Measurements from ENCODE around the gene FAM174B.
A peak's percentile ranks its signal among the peaks of the same experiment; 100 is the strongest.

Gene FAM174B

DNA sequence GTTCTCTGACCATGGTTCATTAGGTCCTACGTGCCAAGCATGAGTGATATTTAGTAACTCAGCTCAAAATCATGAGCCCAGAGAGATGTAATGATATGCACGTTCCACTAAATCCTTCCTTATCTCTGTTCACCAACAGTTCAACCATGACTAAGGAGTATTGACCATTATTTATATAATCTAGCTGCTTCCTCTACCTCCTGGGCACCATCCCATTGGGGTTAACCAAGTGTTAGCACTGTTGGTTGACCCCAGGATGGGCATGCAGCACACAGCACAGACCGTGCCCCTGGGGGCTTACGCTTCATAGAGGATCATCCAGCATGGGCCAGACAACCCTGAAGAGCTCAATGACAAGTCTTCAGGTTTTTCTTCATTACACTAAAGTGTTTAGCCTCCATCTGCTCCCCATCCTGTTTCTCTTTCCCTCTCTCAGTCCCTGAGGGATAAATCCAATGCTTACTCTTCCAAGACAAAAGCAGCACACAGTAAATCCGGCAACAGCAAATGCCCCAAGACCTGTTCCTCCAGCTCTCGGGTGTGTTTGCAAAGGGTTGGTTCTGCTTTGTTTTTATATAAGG, 10.4 kb downstream of the FAM174B start:
- POLR2A ChIA-PET, result interaction anchor here (0.7 kb wide), 1 partner anchor 99 kb away, joined by 5 read pairs; no protein-coding TSS in a partner anchor
- H3K27me3 ChIP-seq (replicated peaks in 2 of 5; ENCODE audit: control insufficient read depth in 4 of 5, insufficient read depth in 5 of 5, low read length in 4 of 5), result no peaks in the 10 kb centered on the region
- peak in 2 of 3 donors; percentile 58 to 72 for DNase-seq
- H3K4me1 ChIP-seq (ENCODE audit: control extremely low read depth in 1 of 4, control insufficient read depth in 4 of 4, insufficient read depth in 4 of 4, low read length in 3 of 4), result peaks cover 0 to 26% (median 10%) of the 10 kb centered on the region in 4 experiments
- H3K27ac ChIP-seq (ENCODE audit: insufficient read depth in 1 of 2, low read depth in 1 of 2, low read length in 2 of 2, poor library complexity in 1 of 2, severe bottlenecking in 2 of 2), result no peak overlapping the region
- 22% methylated on average over 5 of the region's 6 CpGs for WGBS (ENCODE audit: insufficient coverage)
- peaks cover 0 to 4% (median 0%) of the 10 kb centered on the region in 5 experiments for H3K9me3 ChIP-seq (ENCODE audit: control extremely low read depth in 1 of 5, control insufficient read depth in 4 of 5, insufficient read depth in 2 of 5, low read depth in 1 of 5, low read length in 4 of 5)
- CTCF ChIA-PET, result interaction anchor here (1.1 to 1.7 kb wide), 3 partner anchors 8 to 70 kb away, joined by 3 to 4 read pairs (median 3); no protein-coding TSS in a partner anchor
- H3K36me3 ChIP-seq (ENCODE audit: control insufficient read depth in 4 of 4, insufficient read depth in 4 of 4, low read length in 3 of 4), result no peaks in the 10 kb centered on the region
- H3K4me3 ChIP-seq (ENCODE audit: control insufficient read depth in 1 of 7, extremely low read depth in 1 of 7, insufficient read depth in 4 of 7, low read depth in 2 of 7, low read length in 6 of 7), result peak overlapping the region in 2 of 7 experiments; percentile 8 to 24

DNA sequence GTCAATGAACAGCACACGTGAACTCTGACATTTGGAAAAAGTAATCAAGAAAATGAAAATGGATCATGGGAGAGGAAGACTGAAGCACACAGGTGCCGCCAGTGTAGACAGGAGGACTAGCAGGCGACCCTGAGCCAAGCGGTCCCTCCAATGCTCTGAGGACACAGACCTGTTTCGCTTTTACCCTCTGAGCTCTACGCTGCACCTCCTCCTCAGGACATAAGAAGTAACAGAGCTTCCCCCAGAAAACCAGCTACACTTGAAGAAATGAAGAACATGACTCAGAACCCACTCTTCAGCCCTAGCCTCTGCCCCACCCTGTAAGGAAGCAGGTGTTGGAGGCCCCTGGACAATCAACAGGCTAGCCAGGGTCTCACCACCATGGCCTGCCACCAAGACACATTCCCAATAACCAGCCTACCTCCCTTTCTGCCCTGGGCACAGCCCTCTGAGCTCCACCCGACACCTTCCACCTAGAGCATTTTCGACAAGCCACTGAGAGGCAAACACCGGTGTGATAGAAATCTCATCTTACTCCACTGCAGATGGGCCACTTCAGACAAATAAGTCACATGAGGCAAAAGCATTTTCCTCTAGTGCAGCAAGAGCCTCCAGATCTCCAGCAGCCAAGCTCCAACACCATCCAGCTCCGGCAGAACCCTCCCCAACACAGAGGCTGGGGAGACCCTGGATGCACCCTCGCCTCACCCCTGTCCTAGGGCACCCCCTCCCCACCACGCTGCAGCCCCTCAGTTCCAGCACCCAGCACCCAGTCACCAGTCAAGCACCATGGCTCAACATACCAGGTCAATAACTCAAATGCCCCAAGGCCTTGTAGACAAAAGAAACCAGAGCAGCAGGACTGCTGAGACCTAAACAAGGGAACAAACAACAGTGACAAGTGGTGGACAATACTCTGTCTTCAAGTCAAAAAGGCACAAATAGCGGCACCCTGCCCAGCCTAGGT, 11.4 kb downstream of the FAM174B start:
- Histone ChIP-seq H3K4me1 (ENCODE audit: control extremely low read depth in 1 of 4, control insufficient read depth in 4 of 4, insufficient read depth in 4 of 4, low read length in 3 of 4) (peaks cover 0 to 26% (median 10%) of the 10 kb centered on the region in 4 experiments), H3K9me3 (ENCODE audit: control extremely low read depth in 1 of 5, control insufficient read depth in 4 of 5, insufficient read depth in 2 of 5, low read depth in 1 of 5, low read length in 4 of 5) (peaks cover 0 to 4% (median 0%) of the 10 kb centered on the region in 5 experiments), H3K27ac (ENCODE audit: insufficient read depth in 1 of 2, low read depth in 1 of 2, low read length in 2 of 2, poor library complexity in 1 of 2, severe bottlenecking in 2 of 2) (no peak overlapping the region), H3K36me3 (ENCODE audit: control insufficient read depth in 4 of 4, insufficient read depth in 4 of 4, low read length in 3 of 4) (no peaks in the 10 kb centered on the region), H3K4me3 (ENCODE audit: control insufficient read depth in 1 of 7, extremely low read depth in 1 of 7, insufficient read depth in 4 of 7, low read depth in 2 of 7, low read length in 6 of 7) (no peak overlapping the region), H3K27me3 (replicated peaks in 2 of 5; ENCODE audit: control insufficient read depth in 4 of 5, insufficient read depth in 5 of 5, low read length in 4 of 5) (no peaks in the 10 kb centered on the region)
- ChIA-PET CTCF (interaction anchor here (1.1 to 1.7 kb wide), 2 partner anchors 9 to 15 kb away, joined by 3 to 4 read pairs; no protein-coding TSS in a partner anchor), POLR2A (interaction anchor here (0.7 kb wide), 1 partner anchor 98 kb away, joined by 5 read pairs; no protein-coding TSS in a partner anchor)
- peak in 2 of 3 donors; percentile 44 to 65 for DNase-seq
- 80% methylated on average over 11 of the region's 13 CpGs for WGBS (ENCODE audit: insufficient coverage)

DNA sequence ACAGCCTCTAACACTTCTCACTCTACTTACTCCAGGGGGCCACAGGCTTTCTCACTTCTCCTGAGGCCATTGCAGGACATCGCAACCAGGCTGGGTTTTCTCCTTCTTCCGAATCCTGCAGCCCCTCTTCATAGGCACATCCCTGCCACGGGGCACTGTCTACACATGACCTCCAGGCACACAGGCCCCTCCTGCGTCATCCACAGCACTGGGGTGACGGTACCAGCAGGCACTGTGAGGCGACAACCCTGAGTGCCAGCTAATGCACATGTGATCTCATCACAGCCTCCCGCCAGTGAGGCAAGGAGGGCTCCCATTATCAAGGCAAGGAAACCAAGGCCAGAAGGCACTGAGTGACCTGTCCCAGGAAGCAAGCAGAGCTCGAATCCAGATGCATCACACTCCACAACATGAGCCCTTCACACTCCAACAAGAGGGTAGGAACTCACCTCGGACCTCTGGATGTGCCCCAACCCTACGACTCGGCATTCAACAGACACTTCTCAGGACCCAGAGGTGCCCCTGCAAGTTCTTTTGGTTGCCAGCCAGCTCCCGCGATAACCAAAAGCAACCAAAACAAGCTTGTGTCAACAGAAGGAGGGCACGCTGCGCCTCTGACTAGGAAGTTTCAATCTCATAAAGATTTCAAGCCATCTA, 16.7 kb downstream of the FAM174B start:
- no peak for DNase-seq
- CTCF ChIA-PET, result no interaction called here
- H3K9me3 ChIP-seq (ENCODE audit: control extremely low read depth in 1 of 5, control insufficient read depth in 4 of 5, insufficient read depth in 2 of 5, low read depth in 1 of 5, low read length in 4 of 5), result peaks cover 0 to 4% (median 0%) of the 10 kb centered on the region in 5 experiments
- no peak overlapping the region for H3K4me3 ChIP-seq (ENCODE audit: control insufficient read depth in 1 of 7, extremely low read depth in 1 of 7, insufficient read depth in 4 of 7, low read depth in 2 of 7, low read length in 6 of 7)
- H3K27me3 ChIP-seq (replicated peaks in 2 of 5; ENCODE audit: control insufficient read depth in 4 of 5, insufficient read depth in 5 of 5, low read length in 4 of 5), result no peaks in the 10 kb centered on the region
- H3K4me1 ChIP-seq (ENCODE audit: control extremely low read depth in 1 of 4, control insufficient read depth in 4 of 4, insufficient read depth in 4 of 4, low read length in 3 of 4), result peaks cover 0 to 26% (median 6%) of the 10 kb centered on the region in 4 experiments
- H3K27ac ChIP-seq (ENCODE audit: insufficient read depth in 1 of 2, low read depth in 1 of 2, low read length in 2 of 2, poor library complexity in 1 of 2, severe bottlenecking in 2 of 2), result no peak overlapping the region
- no peaks in the 10 kb centered on the region for H3K36me3 ChIP-seq (ENCODE audit: control insufficient read depth in 4 of 4, insufficient read depth in 4 of 4, low read length in 3 of 4)
- WGBS (ENCODE audit: insufficient coverage), result 86% methylated on average over 10 of the region's 15 CpGs
- POLR2A ChIA-PET, result no interaction called here

DNA sequence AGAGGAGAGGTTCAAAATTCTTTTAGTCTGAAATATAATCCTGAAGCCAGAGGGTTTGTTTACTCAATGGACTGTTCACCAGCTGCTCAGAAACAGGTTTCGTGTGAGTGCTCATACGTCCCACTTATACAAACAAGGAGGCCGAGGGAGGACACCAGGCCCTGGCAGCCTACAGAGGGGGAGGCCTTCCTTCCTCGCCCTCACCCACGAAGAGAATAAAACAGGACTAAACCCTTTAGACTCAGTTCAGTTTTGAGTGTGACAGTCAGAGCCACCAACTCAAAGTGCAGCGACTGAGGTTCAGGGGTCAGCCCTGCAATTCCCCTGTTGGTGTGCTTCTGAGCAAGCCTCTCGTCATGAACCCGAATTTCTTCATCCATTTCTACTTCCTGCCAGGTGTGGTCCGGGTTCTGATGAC, 17.3 kb downstream of the FAM174B start:
- no peaks in the 10 kb centered on the region for H3K27me3 ChIP-seq (replicated peaks in 2 of 5; ENCODE audit: control insufficient read depth in 4 of 5, insufficient read depth in 5 of 5, low read length in 4 of 5)
- peaks cover 0 to 4% (median 0%) of the 10 kb centered on the region in 5 experiments for H3K9me3 ChIP-seq (ENCODE audit: control extremely low read depth in 1 of 5, control insufficient read depth in 4 of 5, insufficient read depth in 2 of 5, low read depth in 1 of 5, low read length in 4 of 5)
- POLR2A ChIA-PET, result no interaction called here
- H3K27ac ChIP-seq (ENCODE audit: insufficient read depth in 1 of 2, low read depth in 1 of 2, low read length in 2 of 2, poor library complexity in 1 of 2, severe bottlenecking in 2 of 2), result no peak overlapping the region
- peaks cover 0 to 22% (median 5%) of the 10 kb centered on the region in 4 experiments for H3K4me1 ChIP-seq (ENCODE audit: control extremely low read depth in 1 of 4, control insufficient read depth in 4 of 4, insufficient read depth in 4 of 4, low read length in 3 of 4)
- CTCF ChIA-PET, result interaction anchor here (1.1 kb wide), 1 partner anchor 44 kb away, joined by 3 read pairs; no protein-coding TSS in a partner anchor
- WGBS (ENCODE audit: insufficient coverage), result 74% methylated on average over 9 of the region's 9 CpGs
- H3K36me3 ChIP-seq (ENCODE audit: control insufficient read depth in 4 of 4, insufficient read depth in 4 of 4, low read length in 3 of 4), result no peaks in the 10 kb centered on the region
- H3K4me3 ChIP-seq (ENCODE audit: control insufficient read depth in 1 of 7, extremely low read depth in 1 of 7, insufficient read depth in 4 of 7, low read depth in 2 of 7, low read length in 6 of 7), result no peak overlapping the region
- DNase-seq, result no peak

DNA sequence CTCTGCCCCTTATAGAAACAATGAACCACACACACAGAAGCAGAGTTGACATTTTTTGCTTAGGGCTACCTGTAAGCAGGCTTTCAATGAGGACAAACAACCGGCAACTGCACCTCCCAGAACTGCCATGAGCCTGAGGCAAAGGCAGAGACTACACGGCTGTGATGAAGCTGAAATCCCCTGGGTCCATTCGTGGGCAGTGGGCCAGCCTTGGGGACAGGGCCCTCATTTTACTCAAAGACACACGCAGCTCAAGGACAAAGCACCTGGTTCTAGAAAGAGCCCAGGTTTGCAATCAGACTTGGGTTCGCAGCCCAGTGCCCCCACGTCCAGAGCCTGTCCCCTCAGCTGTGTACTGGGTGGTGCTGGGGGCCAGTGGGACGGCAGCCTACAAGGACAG, 17.9 kb downstream of the FAM174B start:
- peaks cover 0 to 4% (median 0%) of the 10 kb centered on the region in 5 experiments for H3K9me3 ChIP-seq (ENCODE audit: control extremely low read depth in 1 of 5, control insufficient read depth in 4 of 5, insufficient read depth in 2 of 5, low read depth in 1 of 5, low read length in 4 of 5)
- WGBS (ENCODE audit: insufficient coverage), result 97% methylated on average over 6 of the region's 7 CpGs
- no peaks in the 10 kb centered on the region for H3K27me3 ChIP-seq (replicated peaks in 2 of 5; ENCODE audit: control insufficient read depth in 4 of 5, insufficient read depth in 5 of 5, low read length in 4 of 5)
- no peak for DNase-seq
- H3K36me3 ChIP-seq (ENCODE audit: control insufficient read depth in 4 of 4, insufficient read depth in 4 of 4, low read length in 3 of 4), result no peaks in the 10 kb centered on the region
- POLR2A ChIA-PET, result no interaction called here
- no peak overlapping the region for H3K27ac ChIP-seq (ENCODE audit: insufficient read depth in 1 of 2, low read depth in 1 of 2, low read length in 2 of 2, poor library complexity in 1 of 2, severe bottlenecking in 2 of 2)
- peaks cover 0 to 22% (median 5%) of the 10 kb centered on the region in 4 experiments for H3K4me1 ChIP-seq (ENCODE audit: control extremely low read depth in 1 of 4, control insufficient read depth in 4 of 4, insufficient read depth in 4 of 4, low read length in 3 of 4)
- no peak overlapping the region for H3K4me3 ChIP-seq (ENCODE audit: control insufficient read depth in 1 of 7, extremely low read depth in 1 of 7, insufficient read depth in 4 of 7, low read depth in 2 of 7, low read length in 6 of 7)
- CTCF ChIA-PET, result interaction anchor here (1.1 kb wide), 1 partner anchor 45 kb away, joined by 3 read pairs; no protein-coding TSS in a partner anchor

DNA sequence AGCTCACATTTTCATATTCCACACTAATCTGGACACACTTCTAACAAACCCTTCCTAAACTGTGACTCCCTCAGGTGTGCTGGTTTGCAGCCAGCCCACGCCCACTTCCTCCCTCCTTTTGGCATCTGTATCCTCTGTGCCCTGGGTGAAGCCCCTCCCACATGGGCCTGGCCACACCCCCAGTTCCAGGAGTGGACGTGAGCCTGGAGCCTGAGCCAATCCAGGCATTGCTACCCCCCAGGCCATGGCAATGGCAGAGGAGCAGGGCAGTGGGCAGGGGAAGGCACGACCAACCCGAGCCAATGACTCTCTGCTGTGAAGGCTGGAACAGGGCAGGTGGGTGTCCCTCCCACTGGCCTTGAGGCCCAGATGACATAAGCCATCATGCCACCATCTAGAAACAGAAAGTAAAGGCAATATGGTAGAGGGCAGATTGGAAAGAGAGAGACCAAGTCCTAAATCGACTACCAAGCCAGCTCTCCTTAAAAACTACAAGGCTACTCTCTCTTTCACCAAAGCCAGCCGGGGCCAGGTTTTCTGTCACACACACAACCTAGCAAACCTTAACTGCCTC, 18.6 kb downstream of the FAM174B start:
- Histone ChIP-seq H3K4me1 (ENCODE audit: control extremely low read depth in 1 of 4, control insufficient read depth in 4 of 4, insufficient read depth in 4 of 4, low read length in 3 of 4) (peaks cover 0 to 22% (median 5%) of the 10 kb centered on the region in 4 experiments), H3K36me3 (ENCODE audit: control insufficient read depth in 4 of 4, insufficient read depth in 4 of 4, low read length in 3 of 4) (no peaks in the 10 kb centered on the region), H3K9me3 (ENCODE audit: control extremely low read depth in 1 of 5, control insufficient read depth in 4 of 5, insufficient read depth in 2 of 5, low read depth in 1 of 5, low read length in 4 of 5) (peaks cover 0 to 4% (median 0%) of the 10 kb centered on the region in 5 experiments), H3K27me3 (replicated peaks in 2 of 5; ENCODE audit: control insufficient read depth in 4 of 5, insufficient read depth in 5 of 5, low read length in 4 of 5) (no peaks in the 10 kb centered on the region), H3K4me3 (ENCODE audit: control insufficient read depth in 1 of 7, extremely low read depth in 1 of 7, insufficient read depth in 4 of 7, low read depth in 2 of 7, low read length in 6 of 7) (no peak overlapping the region), H3K27ac (ENCODE audit: insufficient read depth in 1 of 2, low read depth in 1 of 2, low read length in 2 of 2, poor library complexity in 1 of 2, severe bottlenecking in 2 of 2) (no peak overlapping the region)
- peak in 1 of 3 donors; percentile 28 for DNase-seq
- CTCF ChIA-PET, result interaction anchor here (1.1 kb wide), 1 partner anchor 46 kb away, joined by 3 read pairs; no protein-coding TSS in a partner anchor
- WGBS (ENCODE audit: insufficient coverage), result 92% methylated on average over 5 of the region's 6 CpGs
- POLR2A ChIA-PET, result no interaction called here

Data from common myeloid progenitor, CD34-positive (primary cell).